Mesodermal cell (in vitro differentiated cells): Measurements from ENCODE around the gene ANKRD53.

ENCODE experiments used
- H3K27ac ChIP-seq: 2 replicates; pipeline ENCODE4 v1.7.0; 2013; ENCODE audit warnings: mild to moderate bottlenecking, low read depth, low read length, moderate library complexity; ENCODE audit not compliant: severe bottlenecking
- H3K36me3 ChIP-seq: 2 replicates; pipeline ENCODE4 v1.7.1; 2013; ENCODE audit warnings: mild to moderate bottlenecking, low read length, moderate library complexity; ENCODE audit not compliant: control insufficient read depth, insufficient read depth
- H3K4me1 ChIP-seq: one replicate; pipeline ENCODE4 v1.7.1; 2013; ENCODE audit warnings: mild to moderate bottlenecking, low read length; ENCODE audit not compliant: insufficient read depth, control insufficient read depth, poor library complexity, severe bottlenecking
- H3K4me3 ChIP-seq: 2 replicates; pipeline ENCODE4 v1.7.0; 2013; ENCODE audit warnings: low read length, control low read depth, mild to moderate bottlenecking; ENCODE audit not compliant: insufficient read depth, poor library complexity, severe bottlenecking; ENCODE audit errors: extremely low read depth
- H3K9me3 ChIP-seq: 2 replicates; pipeline ENCODE4 v1.7.1; 2013; ENCODE audit warnings: mild to moderate bottlenecking, low read length, moderate library complexity; ENCODE audit not compliant: control insufficient read depth
- WGBS, 2 experiments: methylation state at CpG; one replicate each; pipeline ENCODE4 v1.1.5; 2013; ENCODE audit warnings: missing lambda C conversion rate in 2 of 2; ENCODE audit not compliant: insufficient coverage in 2 of 2; 5-methylcytosine and 5-hydroxymethylcytosine counted together

ANKRD53 gene

DNA sequence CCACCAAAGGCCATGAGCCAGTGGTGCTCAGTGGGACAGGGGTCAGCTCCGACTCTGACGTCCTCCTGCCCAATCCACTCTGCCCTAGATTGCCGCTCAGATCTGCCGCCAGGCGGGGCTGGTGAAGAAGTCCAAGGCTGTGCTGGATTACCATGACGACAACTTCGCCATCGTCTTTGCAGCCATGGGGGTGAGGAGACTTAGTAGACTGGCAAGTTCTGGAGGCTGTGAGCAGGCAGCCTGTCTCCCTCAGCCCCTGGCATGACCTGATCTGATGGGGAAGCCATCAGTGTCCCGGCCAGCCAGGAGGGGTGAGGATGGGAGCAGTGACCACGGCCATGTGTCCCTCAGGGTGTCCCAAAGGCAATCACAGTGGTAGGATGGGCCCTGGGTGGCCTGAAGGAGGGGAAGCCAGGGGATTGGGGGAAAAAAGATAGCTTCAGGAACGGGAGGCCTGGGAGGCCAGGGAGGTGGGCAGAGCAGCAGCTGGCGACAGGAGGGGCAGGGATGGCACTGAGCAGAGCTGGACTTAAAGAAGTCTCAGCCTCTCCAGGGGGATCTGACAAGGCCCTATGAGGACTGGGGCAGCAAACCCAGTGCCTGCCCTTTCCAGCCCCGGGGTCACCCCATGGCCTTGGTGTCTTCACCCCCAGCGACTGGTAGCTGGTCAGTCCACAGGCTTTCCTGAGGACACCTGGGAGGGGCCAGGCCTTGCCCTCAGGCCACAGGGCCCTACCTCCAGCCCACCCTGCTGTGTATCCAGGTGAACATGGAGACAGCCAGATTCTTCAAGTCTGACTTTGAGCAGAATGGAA is 17.4 kb upstream of the ANKRD53 start:
- no peak overlapping the region for H3K27ac ChIP-seq
- no peaks in the 10 kb centered on the region for H3K36me3 ChIP-seq
- H3K4me3 ChIP-seq = no peak overlapping the region
- peaks cover 6% of the 10 kb centered on the region for H3K4me1 ChIP-seq
- H3K9me3 ChIP-seq = no peaks in the 10 kb centered on the region
- WGBS, 2 experiments = 74 to 81% methylated on average over 14 of the region's 14 CpGs

DNA sequence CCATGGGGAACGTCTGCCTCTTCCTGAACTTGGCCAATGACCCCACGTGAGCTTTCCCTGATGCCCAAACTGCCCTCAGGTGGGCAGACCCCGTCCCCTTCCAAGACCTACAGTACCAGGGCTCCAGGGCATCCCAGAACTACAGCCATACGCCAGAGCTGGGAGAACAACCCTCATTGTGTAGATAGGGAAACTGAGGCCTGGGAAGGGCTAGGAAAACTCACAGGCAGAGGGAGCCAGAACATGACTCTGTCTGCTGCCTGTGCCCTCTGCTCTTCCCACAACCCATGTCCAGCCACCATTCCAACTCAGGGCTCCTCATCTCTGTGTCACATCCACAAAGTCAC is 16.8 kb upstream of the ANKRD53 start:
- Histone ChIP-seq H3K27ac (no peak overlapping the region), H3K9me3 (no peaks in the 10 kb centered on the region), H3K4me3 (no peak overlapping the region), H3K36me3 (no peaks in the 10 kb centered on the region), H3K4me1 (peaks cover 6% of the 10 kb centered on the region)
- WGBS, 2 experiments = 58 to 87% methylated on average over 2 to 4 of the region's 4 CpGs

DNA sequence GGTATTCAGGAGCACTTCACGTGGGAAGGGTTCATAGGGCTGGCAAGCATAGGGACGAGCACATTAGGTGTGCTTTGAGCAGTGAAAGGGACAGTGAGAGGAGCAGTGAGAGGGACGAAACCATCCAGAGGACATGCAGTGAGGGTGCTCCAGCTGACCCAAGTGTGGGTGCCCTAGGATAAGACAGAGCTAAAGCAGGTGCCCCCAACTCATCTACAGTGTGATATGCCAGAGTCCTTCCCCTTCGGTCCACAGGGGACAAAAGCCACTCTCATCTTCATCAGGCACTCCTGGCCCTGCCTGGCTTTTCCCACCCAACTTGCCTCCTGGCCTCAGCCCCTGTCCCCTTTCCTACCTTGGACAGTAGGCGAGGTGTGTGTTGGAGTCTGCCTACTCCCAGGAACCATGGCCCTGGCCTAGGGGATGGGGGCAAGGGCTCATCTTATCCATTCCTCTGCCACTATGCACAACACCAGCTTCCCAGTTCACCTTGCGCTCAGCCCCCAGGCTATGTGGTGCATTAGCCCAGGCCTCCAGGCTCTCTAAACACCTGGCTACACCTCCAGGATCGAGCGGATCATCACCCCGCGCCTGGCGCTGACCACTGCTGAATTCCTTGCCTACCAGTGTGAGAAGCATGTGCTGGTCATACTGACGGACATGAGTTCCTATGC is 16.1 kb upstream of the ANKRD53 start:
- Histone ChIP-seq H3K4me1 (peaks cover 6% of the 10 kb centered on the region), H3K27ac (no peak overlapping the region), H3K9me3 (no peaks in the 10 kb centered on the region), H3K36me3 (no peaks in the 10 kb centered on the region), H3K4me3 (no peak overlapping the region)
- WGBS, 2 experiments = 63 to 72% methylated on average over 11 to 12 of the region's 12 CpGs

DNA sequence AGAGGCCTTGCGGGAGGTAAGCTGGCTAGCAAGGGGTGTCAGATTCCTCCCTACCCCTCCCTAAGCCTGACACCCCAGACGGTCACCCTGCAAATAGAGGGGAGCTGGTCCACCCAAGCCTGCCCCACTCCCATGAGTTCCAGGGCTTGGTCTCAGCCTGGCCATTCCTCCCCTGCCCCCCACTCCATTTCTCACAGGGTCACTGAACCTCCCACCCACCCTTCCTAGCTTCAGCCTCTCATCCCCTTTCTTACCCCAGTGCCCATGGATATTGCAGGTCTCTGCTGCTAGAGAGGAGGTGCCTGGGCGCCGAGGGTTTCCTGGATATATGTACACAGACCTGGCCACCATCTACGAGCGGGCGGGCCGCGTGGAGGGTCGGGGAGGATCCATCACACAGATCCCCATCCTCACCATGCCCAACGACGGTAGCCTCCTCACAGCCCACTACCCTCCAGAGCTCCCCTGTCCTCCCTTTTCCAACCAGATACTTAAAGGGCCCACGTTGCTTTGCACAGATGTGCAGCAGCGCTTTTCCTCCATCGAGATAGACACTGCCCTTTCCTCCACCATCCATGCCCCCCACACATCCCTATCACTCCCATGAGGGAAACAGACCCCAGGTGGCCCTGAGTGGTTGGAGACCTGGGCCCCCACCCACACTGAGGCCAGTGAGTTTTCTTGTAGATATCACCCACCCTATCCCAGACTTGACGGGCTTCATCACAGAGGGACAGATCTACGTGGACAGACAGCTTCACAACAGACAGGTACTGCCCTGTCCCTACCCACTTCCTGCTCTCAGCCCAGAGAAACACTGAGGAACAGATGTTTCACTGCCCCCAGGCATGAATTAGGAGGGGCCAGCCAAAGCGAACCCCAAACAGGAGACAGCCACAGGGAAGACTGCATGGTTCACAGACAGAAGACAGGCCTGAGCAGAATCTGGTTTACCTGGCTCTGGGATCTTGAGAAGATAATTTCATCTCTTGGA is 15.2 kb upstream of the ANKRD53 start:
- Histone ChIP-seq H3K4me1 (peaks cover 3% of the 10 kb centered on the region), H3K36me3 (no peaks in the 10 kb centered on the region), H3K9me3 (no peaks in the 10 kb centered on the region), H3K27ac (no peak overlapping the region), H3K4me3 (no peak overlapping the region)
- WGBS, 2 experiments = 71 to 72% methylated on average over 13 to 15 of the region's 18 CpGs

DNA sequence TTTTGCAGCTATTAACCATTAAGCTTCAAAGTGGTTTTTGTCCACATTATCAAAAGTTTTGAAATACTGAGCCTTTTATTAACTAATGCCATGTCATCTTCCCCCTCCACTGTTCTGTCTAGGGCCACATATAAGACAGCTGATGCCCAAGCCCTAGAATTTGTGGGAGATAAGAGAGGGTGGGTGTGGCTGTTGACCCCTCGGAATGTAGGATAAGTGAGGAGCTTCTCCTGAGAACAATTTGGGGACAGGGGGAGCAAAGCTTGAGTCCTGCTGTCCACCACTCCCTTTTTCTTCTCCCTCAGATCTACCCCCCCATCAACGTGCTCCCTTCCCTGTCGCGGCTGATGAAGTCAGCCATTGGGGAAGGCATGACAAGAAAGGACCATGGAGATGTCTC is 14.3 kb upstream of the ANKRD53 start:
- no peaks in the 10 kb centered on the region for H3K36me3 ChIP-seq
- no peaks in the 10 kb centered on the region for H3K9me3 ChIP-seq
- no peak overlapping the region for H3K4me3 ChIP-seq
- peaks cover 3% of the 10 kb centered on the region for H3K4me1 ChIP-seq
- WGBS, 2 experiments = 72% methylated on average over 3 of the region's 4 CpGs; no CpG with 5 or more reads in 1 of the 2 experiments
- H3K27ac ChIP-seq = no peak overlapping the region

DNA sequence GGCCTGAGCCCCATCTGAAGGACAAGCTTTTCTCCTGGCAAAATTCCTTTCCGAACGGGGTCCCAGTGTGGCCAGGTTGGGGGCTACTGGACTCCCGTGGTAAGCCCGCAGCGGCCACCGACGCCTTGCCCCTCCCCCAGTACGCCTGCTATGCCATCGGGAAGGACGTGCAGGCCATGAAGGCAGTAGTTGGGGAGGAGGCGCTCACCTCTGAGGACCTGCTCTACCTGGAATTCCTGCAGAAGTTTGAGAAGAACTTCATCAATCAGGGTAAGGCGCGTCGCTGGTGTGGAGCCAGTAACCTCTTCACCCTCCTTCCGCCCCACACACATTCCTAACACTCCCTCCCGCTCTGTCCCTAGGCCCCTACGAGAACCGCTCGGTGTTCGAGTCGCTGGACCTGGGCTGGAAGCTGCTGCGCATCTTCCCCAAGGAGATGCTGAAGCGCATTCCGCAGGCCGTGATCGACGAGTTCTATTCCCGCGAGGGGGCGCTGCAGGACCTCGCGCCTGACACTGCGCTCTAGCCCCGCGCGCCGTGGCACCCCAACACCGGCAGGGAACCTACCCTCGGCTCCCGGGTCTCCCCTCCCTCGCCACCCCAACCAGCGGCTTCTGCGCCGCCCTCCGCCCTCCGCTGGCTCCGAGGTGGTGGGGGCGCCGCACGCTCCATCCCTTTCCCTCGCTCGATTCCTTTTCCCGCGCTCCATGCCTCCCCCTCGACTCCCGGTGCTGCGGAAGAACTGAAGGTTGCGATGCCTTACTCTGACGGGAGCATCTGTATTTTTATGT is 13.6 kb upstream of the ANKRD53 start:
- H3K4me3 ChIP-seq = peak overlapping the region; percentile 20
- 6 to 8% methylated on average over 41 to 47 of the region's 59 CpGs for WGBS, 2 experiments
- H3K9me3 ChIP-seq = no peaks in the 10 kb centered on the region
- H3K4me1 ChIP-seq = peaks cover 3% of the 10 kb centered on the region
- no peaks in the 10 kb centered on the region for H3K36me3 ChIP-seq
- H3K27ac ChIP-seq = no peak overlapping the region

DNA sequence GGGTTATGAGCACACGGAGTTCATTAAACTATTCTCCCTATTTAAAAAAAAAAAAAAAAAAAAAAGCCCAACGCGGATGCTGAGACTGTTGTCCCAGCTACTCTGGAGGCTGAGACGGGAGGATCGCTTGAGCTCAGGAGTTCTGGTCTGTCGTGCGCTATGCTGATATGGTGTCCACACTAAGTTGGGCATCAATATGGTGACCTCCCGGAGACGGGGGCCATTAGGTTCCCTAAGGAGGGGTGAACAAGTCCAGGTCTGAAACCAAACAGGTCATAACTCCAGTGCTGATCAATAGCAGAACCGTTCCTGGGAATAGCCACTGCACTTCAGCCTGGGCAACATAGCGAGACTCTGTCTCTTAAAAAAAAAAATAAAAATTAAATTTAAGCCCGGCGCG is 12.9 kb upstream of the ANKRD53 start:
- 69 to 81% methylated on average over 7 to 10 of the region's 14 CpGs for WGBS, 2 experiments
- Histone ChIP-seq H3K36me3 (no peaks in the 10 kb centered on the region), H3K4me1 (peaks cover 3% of the 10 kb centered on the region), H3K9me3 (no peaks in the 10 kb centered on the region), H3K27ac (no peak overlapping the region), H3K4me3 (no peak overlapping the region)

DNA sequence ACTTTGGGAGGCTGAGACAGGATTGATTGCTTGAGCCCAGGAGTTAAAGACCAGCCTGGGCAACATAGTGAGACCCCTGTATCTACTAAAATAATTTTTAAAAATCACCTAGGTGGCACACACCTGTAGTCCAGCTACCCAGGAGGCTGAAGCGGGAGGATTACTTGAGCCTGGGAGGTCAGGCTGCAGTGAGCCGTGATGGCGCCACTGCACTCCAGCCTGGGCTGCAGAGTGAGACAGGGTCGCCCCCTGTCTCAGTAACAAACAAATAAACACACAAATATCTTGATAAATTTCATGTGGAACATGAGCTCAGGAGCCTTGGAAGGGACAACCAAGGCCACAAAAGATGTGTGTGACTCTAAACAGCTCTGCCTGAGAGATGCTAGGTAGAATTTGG is 11.7 kb upstream of the ANKRD53 start:
- H3K36me3 ChIP-seq = no peaks in the 10 kb centered on the region
- H3K9me3 ChIP-seq = no peaks in the 10 kb centered on the region
- no peak overlapping the region for H3K27ac ChIP-seq
- H3K4me1 ChIP-seq = peaks cover 3% of the 10 kb centered on the region
- 60 to 67% methylated on average over 1 to 3 of the region's 4 CpGs for WGBS, 2 experiments
- no peak overlapping the region for H3K4me3 ChIP-seq

DNA sequence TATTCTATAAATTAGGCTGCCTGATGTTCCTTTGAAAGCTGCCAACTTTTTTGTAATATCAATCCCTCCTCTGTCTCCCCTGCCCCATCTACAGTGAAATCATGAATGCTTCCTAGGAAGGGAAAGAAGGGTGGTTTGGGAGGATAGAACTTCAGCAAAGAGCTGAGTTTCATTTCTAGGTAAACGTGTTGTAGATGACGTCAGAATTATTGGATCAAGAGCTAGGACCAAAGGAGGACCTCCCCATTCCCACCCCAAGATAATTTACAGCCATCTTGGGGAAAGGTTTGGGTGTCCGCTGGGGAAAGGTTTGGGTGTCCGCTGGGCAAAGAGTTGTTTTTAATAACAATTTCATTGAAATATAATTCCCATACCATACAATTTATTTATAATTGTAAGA is 11.2 kb upstream of the ANKRD53 start:
- WGBS, 2 experiments = 0% methylated on average over 1 of the region's 4 CpGs; no CpG with 5 or more reads in 1 of the 2 experiments
- Histone ChIP-seq H3K9me3 (no peaks in the 10 kb centered on the region), H3K4me3 (no peak overlapping the region), H3K4me1 (peaks cover 3% of the 10 kb centered on the region), H3K27ac (no peak overlapping the region), H3K36me3 (no peaks in the 10 kb centered on the region)

DNA sequence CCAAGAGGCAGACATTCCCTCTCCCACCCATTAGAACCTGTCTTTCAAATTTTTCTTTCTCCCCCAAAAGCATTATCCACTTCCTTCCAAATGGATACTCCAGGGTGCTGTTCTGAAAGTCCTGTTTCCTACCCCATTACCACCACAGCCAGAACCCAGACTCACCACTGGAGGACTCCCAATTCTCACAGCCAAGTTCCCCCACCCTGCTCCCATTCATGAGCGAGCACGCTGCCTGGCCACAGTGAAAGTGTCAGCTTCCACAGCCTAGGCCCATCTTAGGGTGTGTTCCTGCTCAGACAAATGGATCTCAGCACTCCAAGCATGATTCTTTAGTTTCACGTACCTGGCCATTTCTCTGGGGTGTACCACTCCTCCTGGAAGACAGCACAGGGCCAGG is 3.8 kb upstream of the ANKRD53 start:
- 93 to 100% methylated on average over 2 to 3 of the region's 3 CpGs for WGBS, 2 experiments
- Histone ChIP-seq H3K9me3 (no peaks in the 10 kb centered on the region), H3K4me1 (peaks cover 9% of the 10 kb centered on the region), H3K4me3 (no peak overlapping the region), H3K27ac (no peak overlapping the region), H3K36me3 (no peaks in the 10 kb centered on the region)
